Measurements from ENCODE around the gene COL1A2.

- TF ChIP-seq CTCF (IDR thresholded peaks at IDR 0.05) (no peak), POLR2A (IDR thresholded peaks at IDR 0.05) (no peak)
Measured at GRCh38 chr7:94410413-94411187, 15.9 kb downstream of the COL1A2 start.
